Activated T-cell treated with anti-CD3 and anti-CD28 coated beads, Interleukin-2, amount 50 U/mL, for 24 hours (primary cell): ENCODE data around the gene GMDS.

Experiments
- DNase-seq: peaks from one replicate; pipeline ENCODE4 v3.0.0-alpha.2; 2020
- H3K27ac Mint-ChIP-seq: 2 replicates; pipeline ENCODE4 v1.8.0; 2020; ENCODE audit warnings: mild to moderate bottlenecking, mixed read lengths
- H3K27me3 Mint-ChIP-seq: 2 replicates; pipeline ENCODE4 v1.8.0; 2020; ENCODE audit warnings: mixed read lengths
- H3K36me3 Mint-ChIP-seq: 2 replicates; pipeline ENCODE4 v1.8.0; 2020; ENCODE audit warnings: low read depth, mixed read lengths
- H3K4me1 Mint-ChIP-seq: 2 replicates; pipeline ENCODE4 v1.8.0; 2020; ENCODE audit warnings: low read depth, mixed read lengths
- H3K4me3 Mint-ChIP-seq: 2 replicates; pipeline ENCODE4 v1.8.0; 2020; ENCODE audit warnings: mild to moderate bottlenecking, moderate library complexity, mixed read lengths
- H3K9me3 Mint-ChIP-seq: 2 replicates; pipeline ENCODE4 v1.8.0; 2020; ENCODE audit warnings: mixed read lengths

The GMDS gene

DNA sequence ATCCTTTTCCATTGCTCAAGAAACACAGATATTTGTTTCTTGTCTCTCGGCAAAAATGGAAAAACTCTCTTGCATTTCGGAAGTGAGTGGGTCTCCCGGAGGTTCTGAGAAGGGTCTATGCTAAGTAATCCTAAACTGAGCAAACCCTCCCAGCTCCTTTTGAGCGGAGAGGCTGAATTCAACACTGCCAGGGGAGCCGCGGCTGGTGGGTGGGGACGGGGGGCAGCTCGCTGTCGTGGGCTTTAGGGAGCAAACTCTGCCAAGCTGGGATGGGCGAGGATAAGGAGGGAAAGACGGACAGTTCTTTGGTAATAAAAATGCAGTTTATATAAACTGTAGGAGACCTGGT lies 424.3 kb downstream of the GMDS start:
- H3K27ac Mint-ChIP-seq, result no peak overlapping the region
- no peaks in the 10 kb centered on the region for H3K9me3 Mint-ChIP-seq
- no peak overlapping the region for H3K4me3 Mint-ChIP-seq
- H3K36me3 Mint-ChIP-seq, result peaks cover 5% of the 10 kb centered on the region
- no peak for DNase-seq
- no peaks in the 10 kb centered on the region for H3K4me1 Mint-ChIP-seq
- no peaks in the 10 kb centered on the region for H3K27me3 Mint-ChIP-seq

DNA sequence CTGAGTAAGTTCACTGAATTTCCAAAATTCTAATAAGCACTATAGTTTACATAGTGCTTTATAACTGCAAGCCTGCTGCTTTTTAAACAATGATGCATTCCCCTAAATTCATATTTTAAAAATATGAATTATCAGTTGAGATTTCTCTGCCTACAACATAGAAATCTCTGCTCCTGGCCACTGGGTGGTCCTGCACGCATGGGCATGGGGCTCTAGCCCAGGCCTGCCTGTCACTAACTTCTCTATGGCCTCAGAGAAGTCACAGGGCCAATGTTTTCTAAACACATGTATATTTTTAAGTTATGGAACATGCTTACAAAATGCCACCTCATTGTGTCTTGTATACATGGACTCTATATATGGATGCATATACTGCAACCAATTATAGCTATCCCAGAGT lies 424.7 kb downstream of the GMDS start:
- Mint-ChIP-seq H3K27me3 (no peaks in the 10 kb centered on the region), H3K9me3 (no peaks in the 10 kb centered on the region), H3K4me3 (no peak overlapping the region), H3K27ac (no peak overlapping the region), H3K4me1 (no peaks in the 10 kb centered on the region), H3K36me3 (peaks cover 3% of the 10 kb centered on the region)
- DNase-seq, result no peak

DNA sequence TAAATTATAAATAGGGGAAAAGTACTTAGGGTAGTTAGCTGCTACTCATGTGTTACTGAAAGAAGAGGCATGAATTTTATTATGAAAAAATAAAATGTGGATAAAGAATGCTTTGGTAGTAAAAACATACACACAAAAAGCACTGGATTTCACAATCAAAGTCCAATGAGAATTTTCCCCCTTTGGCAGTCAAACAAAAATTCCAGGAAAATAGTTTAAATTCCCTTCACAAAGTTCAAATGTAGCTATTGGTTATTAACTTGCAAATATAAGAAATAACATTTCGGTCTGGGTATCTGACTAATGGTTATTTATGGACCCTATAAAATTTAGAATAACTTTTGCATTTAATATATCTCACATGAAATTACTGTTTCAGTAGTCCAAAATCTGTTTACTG lies 425.2 kb downstream of the GMDS start:
- H3K27me3 Mint-ChIP-seq, result no peaks in the 10 kb centered on the region
- no peak for DNase-seq
- H3K36me3 Mint-ChIP-seq, result peaks cover 3% of the 10 kb centered on the region
- no peak overlapping the region for H3K27ac Mint-ChIP-seq
- no peaks in the 10 kb centered on the region for H3K9me3 Mint-ChIP-seq
- H3K4me3 Mint-ChIP-seq, result no peak overlapping the region
- H3K4me1 Mint-ChIP-seq, result no peaks in the 10 kb centered on the region

DNA sequence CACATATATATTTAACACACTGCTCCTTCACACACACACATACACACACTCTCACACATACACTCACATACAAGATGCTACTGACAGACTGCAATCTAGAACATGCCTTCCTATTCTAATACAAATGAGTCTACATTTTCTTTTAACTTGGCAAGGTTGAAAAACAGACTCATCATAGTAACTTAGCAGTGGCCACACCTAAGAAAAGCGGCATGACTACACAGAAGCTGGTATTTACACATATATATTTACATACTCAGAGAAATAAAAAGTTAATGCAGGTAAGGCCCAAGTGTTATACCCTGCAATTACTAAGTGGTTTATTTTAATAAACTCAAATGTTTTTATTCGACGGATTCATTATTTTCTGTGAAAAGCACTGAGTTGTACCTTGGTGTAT lies 426.4 kb downstream of the GMDS start:
- Mint-ChIP-seq H3K27ac (no peak overlapping the region), H3K4me3 (no peak overlapping the region), H3K9me3 (no peaks in the 10 kb centered on the region)

DNA sequence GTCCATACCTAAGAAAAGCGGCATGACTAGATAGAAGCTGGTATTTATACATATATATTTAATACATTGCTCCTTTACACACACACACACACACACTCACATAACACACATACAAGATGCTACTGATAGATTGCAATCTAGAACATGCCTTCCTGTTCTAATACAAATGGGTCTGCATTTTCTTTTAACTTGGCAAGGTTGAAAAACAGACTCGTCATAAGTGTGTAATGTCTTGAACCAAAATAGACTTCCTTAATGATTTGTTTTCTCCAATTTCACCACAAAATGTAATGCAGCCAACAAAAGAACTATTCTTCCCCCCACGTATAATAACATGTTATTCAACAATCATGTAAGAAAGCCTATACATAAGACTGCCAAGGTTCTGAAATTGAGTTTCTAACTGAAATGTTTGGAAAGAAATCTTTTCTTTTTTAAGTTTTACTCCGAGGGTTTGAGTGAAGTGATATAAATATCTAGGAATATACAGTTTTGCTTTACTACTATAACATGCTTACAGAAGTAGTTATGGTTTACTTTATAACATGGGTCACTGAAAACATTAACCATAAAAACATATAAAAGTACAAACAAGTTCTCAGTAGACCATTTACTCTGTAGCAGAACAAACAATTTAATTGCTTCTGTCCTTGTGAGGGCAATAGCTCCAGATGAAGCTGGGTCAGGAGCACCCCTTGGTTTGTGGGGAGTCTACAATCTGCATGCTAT lies 428.2 kb downstream of the GMDS start:
- Mint-ChIP-seq H3K4me3 (no peak overlapping the region), H3K4me1 (no peaks in the 10 kb centered on the region), H3K27me3 (no peaks in the 10 kb centered on the region), H3K27ac (no peak overlapping the region), H3K36me3 (peaks cover 3% of the 10 kb centered on the region), H3K9me3 (no peaks in the 10 kb centered on the region)
- no peak for DNase-seq

More for the DNA sequence above, 426.4 kb downstream of the GMDS start:
- no peak for DNase-seq
- Mint-ChIP-seq H3K4me1 (no peaks in the 10 kb centered on the region), H3K36me3 (peaks cover 3% of the 10 kb centered on the region), H3K27me3 (no peaks in the 10 kb centered on the region)

DNA sequence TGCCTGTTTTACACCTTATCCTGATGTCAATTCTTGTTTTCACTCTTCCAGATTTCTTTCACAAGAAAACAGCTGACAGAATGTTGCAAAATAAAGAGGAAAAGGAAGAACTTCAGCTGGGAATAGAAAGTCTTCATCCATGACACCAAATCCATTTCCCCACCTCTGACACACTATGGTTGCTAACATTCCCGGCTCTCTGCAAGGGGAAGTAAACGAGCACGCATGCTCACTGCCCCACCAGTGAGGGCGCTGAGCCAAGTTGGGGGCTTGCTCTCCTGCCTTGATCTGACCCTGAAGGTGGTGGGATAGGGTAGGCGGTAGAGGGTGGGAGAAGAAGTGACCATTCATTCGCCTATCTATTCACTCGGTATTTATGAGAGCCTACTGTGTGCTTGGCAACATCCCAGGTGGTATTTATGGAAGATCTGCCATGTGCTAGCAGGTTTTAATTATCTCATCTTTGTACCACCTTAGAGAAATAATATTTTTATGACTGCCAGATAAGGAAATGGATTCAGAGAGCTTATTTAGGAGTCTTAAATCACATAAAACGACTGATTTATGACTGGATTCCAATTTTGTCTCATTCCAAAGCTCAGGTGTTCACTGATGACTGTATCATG lies 429.5 kb downstream of the GMDS start:
- Mint-ChIP-seq H3K27ac (no peak overlapping the region), H3K27me3 (no peaks in the 10 kb centered on the region), H3K9me3 (no peaks in the 10 kb centered on the region), H3K36me3 (no peaks in the 10 kb centered on the region), H3K4me1 (no peaks in the 10 kb centered on the region), H3K4me3 (no peak overlapping the region)
- DNase-seq, result no peak

DNA sequence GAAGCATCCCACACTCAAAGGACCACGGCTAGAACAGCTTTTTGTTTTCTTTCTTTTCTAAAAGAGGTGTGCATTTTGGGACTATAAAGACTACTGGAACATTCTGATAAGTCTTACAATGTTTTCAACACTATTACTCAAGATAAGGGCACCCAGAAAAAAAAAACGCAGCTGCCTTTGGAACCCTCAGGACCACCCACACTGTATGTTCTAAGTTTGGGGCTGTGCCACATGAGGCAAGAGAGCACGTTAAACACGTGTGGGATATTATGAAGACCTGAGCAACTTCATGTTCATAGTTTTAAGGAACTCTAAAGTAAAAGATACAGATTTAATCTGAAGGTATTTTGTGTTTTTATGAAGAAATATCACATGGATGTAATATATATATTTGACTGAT lies 431.1 kb downstream of the GMDS start:
- no peaks in the 10 kb centered on the region for H3K4me1 Mint-ChIP-seq
- no peak overlapping the region for H3K27ac Mint-ChIP-seq
- DNase-seq, result no peak
- no peaks in the 10 kb centered on the region for H3K27me3 Mint-ChIP-seq
- H3K4me3 Mint-ChIP-seq, result no peak overlapping the region
- no peaks in the 10 kb centered on the region for H3K36me3 Mint-ChIP-seq
- H3K9me3 Mint-ChIP-seq, result no peaks in the 10 kb centered on the region

DNA sequence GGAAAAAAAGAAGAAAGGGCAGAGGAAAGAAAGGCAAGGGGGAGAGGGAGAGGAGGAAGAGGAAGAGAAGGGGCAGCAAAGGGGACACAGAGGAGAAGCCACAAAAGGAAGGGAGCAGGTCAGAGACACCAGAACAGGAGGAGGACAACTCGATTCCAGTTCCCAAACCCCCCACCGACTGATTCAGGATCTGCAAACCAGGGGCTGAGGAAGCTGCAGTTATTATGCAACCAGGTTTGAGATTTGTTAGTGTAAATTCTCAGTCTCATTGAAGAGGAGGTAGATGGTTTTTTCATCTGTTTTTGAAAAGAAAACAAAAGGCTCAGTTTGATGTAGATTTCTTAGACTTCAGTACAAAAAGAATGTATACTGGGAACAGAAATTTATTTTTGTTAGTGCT lies 432.9 kb downstream of the GMDS start:
- H3K4me1 Mint-ChIP-seq, result no peaks in the 10 kb centered on the region
- H3K36me3 Mint-ChIP-seq, result no peaks in the 10 kb centered on the region
- H3K27me3 Mint-ChIP-seq, result no peaks in the 10 kb centered on the region
- H3K4me3 Mint-ChIP-seq, result no peak overlapping the region
- H3K27ac Mint-ChIP-seq, result no peak overlapping the region
- no peak for DNase-seq
- no peaks in the 10 kb centered on the region for H3K9me3 Mint-ChIP-seq

DNA sequence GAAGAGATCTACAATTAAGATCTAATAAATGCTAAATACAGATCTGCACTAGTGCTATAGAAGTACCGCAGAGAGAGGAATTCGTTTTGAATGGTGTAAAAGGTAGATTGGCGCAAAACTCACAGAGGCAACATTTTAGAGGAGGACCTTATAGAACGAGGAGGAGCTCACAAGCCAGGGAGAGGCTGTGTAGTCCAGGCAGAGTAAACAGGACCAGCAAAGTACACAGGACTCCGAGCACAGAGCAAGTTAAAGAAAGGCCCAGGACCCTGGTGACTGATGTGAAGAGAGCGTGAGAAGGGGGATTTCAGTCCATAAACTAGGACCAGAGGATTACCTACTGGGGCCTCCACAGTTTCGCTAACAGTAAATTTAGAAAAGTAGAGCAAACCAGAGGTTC lies 433.4 kb downstream of the GMDS start:
- Mint-ChIP-seq H3K36me3 (no peaks in the 10 kb centered on the region), H3K27me3 (no peaks in the 10 kb centered on the region), H3K4me1 (no peaks in the 10 kb centered on the region), H3K4me3 (no peak overlapping the region), H3K27ac (no peak overlapping the region), H3K9me3 (no peaks in the 10 kb centered on the region)
- no peak for DNase-seq

DNA sequence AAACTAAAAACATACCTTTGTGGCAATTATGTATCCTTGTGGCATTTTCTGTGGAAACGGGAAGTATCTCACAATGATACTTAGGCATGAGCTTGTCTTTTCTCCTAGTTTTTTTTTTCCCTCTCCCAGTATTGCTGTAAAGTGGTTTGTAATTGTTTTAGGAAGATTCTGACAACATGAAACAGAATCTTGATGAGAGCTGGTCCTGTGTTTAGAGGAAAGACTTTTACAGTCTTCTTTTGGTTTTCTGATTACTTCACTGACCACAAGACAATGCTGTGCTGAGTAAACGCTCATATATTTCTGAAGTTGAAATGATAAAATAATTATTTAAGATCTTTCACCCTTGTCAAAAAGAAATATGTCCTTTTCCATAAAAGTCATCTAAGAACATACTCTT lies 434.5 kb downstream of the GMDS start:
- no peaks in the 10 kb centered on the region for H3K36me3 Mint-ChIP-seq
- H3K4me3 Mint-ChIP-seq, result no peak overlapping the region
- H3K9me3 Mint-ChIP-seq, result no peaks in the 10 kb centered on the region
- DNase-seq, result no peak
- no peak overlapping the region for H3K27ac Mint-ChIP-seq
- no peaks in the 10 kb centered on the region for H3K27me3 Mint-ChIP-seq
- H3K4me1 Mint-ChIP-seq, result no peaks in the 10 kb centered on the region

DNA sequence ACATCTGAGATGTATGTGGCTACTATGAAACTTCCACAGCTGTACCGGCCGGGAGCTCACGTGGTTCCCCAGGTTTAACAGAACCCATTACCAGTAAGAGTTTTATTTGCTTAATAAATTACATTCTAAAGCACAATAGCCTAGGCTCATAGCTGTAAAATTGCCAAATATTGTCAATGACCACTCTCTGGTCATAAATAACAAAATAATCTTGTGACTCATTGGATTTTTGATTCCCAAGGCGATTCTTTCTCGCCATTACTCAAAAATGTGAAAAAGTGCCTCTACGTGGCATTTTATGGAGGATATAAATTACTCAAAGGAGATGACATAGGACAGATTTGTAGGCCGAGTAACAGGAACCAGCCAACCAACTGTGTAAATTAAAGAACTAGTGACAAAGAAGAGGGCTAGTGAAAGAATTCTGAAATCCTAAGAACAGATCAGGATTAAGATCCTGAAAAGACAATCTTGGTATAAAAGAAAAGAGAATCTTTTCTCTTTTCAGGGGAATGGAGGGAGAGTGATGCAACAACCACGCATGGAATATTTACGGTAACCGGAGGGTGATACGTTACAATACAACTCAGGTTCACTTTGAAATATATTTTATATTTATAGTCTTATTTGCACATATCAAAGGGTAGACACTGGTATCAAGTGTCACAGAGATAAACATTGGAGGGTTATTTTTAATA lies 436.0 kb downstream of the GMDS start:
- no peaks in the 10 kb centered on the region for H3K27me3 Mint-ChIP-seq
- H3K36me3 Mint-ChIP-seq, result no peaks in the 10 kb centered on the region
- H3K9me3 Mint-ChIP-seq, result no peaks in the 10 kb centered on the region
- no peak overlapping the region for H3K4me3 Mint-ChIP-seq
- H3K27ac Mint-ChIP-seq, result no peak overlapping the region
- no peaks in the 10 kb centered on the region for H3K4me1 Mint-ChIP-seq
- DNase-seq, result no peak

DNA sequence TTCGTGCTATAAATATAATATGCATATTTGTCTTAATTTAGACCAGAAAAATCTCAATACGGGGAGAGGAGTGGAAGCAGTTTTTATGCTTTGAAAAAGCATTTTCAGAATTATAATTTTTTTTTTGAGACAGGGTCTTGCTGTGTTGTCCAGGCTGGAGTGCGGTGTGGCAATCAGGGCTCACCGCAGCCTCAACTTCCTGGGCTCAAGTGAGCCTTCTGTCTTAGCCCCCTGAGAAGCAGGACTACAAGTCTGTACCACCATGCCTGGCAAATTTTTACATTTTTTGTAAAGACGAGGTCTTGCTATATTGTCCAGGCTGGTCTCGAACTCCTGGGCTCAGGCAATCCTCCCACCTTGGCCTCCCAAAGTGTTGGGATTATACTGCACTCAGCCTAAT lies 438.5 kb downstream of the GMDS start:
- Mint-ChIP-seq H3K27me3 (no peaks in the 10 kb centered on the region), H3K9me3 (no peaks in the 10 kb centered on the region), H3K27ac (no peak overlapping the region), H3K36me3 (no peaks in the 10 kb centered on the region), H3K4me1 (no peaks in the 10 kb centered on the region), H3K4me3 (no peak overlapping the region)
- DNase-seq, result no peak

DNA sequence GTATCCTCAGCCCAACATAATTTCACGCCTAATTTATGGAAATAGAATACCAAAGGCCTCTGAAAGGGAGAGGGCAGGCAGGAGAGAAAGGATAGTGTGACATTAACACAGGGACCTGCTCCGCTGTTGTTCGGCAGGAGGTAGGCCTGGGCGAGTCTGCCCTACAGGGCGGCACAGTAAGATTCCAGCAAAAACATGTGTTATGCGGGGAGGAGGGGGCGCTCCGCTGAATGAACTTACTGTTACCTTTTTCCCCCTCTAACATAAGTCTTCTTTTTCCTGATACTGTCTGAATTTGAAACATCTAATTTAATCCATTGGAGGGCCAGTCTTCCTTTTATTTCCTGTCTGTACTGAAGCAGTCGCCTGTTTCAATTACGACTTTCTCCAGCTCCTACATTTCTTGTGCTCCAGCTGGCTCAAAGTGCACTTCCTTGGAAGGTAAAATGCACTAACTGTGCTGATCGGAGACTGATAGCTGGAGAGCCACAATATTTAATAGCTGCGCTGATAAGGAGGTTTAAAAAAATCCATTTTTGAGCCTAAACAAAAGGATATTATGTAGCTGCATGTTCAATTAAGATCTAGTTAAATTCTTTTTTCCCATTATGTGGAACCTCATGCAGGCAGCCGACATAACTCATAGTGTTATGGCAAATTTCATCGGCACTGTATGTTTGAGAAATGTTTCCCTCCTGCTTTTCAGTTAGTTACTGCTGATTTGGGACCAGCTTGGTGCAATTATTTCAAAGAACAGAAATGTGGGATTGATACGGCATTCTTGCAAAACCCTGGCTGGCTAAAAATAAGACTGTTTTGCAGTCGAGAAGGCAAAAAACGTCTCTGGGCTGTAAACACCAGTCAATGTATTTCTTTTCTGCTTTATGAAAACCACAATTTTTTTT lies 442.7 kb downstream of the GMDS start:
- Mint-ChIP-seq H3K9me3 (no peaks in the 10 kb centered on the region), H3K36me3 (no peaks in the 10 kb centered on the region), H3K4me3 (no peak overlapping the region), H3K4me1 (peaks cover 3% of the 10 kb centered on the region), H3K27ac (no peak overlapping the region), H3K27me3 (no peaks in the 10 kb centered on the region)
- no peak for DNase-seq

DNA sequence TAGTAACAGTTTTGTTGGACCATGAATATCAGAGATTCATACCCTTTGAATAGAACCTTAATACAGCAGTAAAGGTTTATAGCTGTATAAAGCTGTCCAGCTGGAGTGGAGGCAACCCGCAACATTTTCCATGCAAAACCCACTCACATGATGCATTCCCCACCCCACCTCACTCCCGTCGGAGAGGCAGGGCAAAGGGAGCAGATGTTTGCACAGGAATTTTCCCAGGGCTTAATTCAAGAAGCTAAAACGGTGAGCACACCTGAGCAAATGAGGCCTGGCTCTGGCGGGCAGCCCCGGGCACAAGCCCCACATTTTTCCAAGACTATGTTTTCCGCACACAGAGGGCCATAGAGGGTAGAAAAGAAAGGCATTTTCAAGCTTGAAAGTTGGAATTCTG lies 444.0 kb downstream of the GMDS start:
- H3K27me3 Mint-ChIP-seq, result no peaks in the 10 kb centered on the region
- no peaks in the 10 kb centered on the region for H3K9me3 Mint-ChIP-seq
- H3K4me3 Mint-ChIP-seq, result no peak overlapping the region
- H3K27ac Mint-ChIP-seq, result no peak overlapping the region
- H3K36me3 Mint-ChIP-seq, result no peaks in the 10 kb centered on the region
- H3K4me1 Mint-ChIP-seq, result peaks cover 10% of the 10 kb centered on the region
- no peak for DNase-seq
